HG03280 (cell line): ENCODE measurements around the gene PSENEN.
"Not testable (repeated sequence)": the region's sequence is repeated elsewhere in the genome, so short reads cannot be mapped to it uniquely, and the experiment has no call there.

ENCODE experiments used
- ATAC-seq: cut with Tn5 transposase; IDR thresholded peaks from one replicate; pipeline ENCODE4 v1.9.1; 2021; ENCODE audit warnings: mild to moderate bottlenecking, moderate library complexity; ENCODE audit not compliant: unreplicated experiment

Gene PSENEN

GRCh38 chr19:35718345-35719041, 27.0 kb upstream of the PSENEN start:
- ATAC-seq = no peak

GRCh38 chr19:35719402-35720162, 25.9 kb upstream of the PSENEN start:
- ATAC-seq = no peak

GRCh38 chr19:35720163-35720524, 25.3 kb upstream of the PSENEN start:
- no peak for ATAC-seq

DNA sequence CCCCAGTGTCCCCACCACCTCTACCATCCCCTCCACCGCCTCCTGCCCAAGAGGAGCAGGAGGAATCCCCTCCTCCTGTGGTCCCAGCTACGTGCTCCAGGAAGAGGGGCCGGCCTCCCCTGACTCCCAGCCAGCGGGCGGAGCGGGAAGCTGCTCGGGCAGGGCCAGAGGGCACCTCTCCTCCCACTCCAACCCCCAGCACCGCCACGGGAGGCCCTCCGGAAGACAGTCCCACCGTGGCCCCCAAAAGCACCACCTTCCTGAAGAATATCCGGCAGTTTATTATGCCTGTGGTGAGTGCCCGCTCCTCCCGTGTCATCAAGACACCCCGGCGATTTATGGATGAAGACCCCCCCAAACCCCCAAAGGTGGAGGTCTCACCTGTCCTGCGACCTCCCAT, 24.8 kb upstream of the PSENEN start:
- no peak for ATAC-seq

- ATAC-seq = no peak
Observed at GRCh38 chr19:35721374-35721773, 24.1 kb upstream of the PSENEN start.

DNA sequence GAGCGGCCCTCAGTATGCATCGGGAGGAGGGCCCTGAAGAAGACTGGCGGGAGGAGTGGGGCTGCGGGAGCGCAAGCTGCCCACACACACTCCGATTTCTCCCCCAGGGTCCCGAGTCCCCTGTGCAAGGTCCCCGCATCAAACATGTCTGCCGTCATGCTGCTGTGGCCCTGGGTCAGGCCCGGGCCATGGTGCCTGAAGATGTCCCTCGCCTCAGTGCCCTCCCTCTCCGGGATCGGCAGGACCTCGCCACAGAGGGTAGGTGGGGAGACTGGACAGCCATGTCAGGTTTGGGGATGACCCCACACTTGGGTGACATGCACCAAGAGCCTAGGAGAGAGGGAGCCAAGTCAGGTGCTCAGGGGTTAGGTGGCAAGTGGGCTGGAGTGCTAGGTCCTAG, 23.0 kb upstream of the PSENEN start:
- ATAC-seq = no peak

GRCh38 chr19:35722897-35723296, 22.6 kb upstream of the PSENEN start:
- ATAC-seq = no peak

GRCh38 chr19:35723671-35724070, 21.8 kb upstream of the PSENEN start:
- ATAC-seq = no peak

- ATAC-seq = not testable (repeated sequence)
Observed at GRCh38 chr19:35724132-35724531, 21.3 kb upstream of the PSENEN start.

- ATAC-seq = no peak
Observed at GRCh38 chr19:35724560-35724959, 20.9 kb upstream of the PSENEN start.

DNA sequence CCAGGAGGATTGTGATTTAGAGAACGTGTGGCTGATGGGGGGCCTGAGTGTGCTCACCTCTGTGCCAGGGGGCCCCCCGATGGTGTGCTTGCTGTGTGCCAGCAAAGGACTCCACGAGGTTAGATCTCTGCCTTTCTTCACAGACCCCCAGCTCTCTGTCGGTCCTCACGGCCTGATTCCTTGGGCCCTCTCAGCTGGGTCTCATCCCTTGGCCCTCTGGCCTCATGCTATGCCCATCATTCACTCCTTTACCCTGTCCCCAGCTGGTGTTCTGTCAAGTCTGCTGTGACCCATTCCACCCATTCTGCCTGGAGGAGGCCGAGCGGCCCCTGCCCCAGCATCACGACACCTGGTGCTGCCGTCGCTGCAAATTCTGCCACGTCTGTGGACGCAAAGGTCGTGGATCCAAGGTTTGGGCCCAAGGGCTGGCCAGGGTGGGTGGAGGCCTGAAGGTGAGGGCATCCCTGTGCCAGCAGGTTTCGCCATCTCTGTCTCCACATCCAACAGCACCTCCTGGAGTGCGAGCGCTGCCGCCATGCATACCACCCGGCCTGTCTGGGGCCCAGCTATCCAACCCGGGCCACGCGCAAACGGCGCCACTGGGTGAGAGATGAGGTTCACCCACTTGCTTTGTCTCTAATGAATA, 20.1 kb upstream of the PSENEN start:
- ATAC-seq = no peak

DNA sequence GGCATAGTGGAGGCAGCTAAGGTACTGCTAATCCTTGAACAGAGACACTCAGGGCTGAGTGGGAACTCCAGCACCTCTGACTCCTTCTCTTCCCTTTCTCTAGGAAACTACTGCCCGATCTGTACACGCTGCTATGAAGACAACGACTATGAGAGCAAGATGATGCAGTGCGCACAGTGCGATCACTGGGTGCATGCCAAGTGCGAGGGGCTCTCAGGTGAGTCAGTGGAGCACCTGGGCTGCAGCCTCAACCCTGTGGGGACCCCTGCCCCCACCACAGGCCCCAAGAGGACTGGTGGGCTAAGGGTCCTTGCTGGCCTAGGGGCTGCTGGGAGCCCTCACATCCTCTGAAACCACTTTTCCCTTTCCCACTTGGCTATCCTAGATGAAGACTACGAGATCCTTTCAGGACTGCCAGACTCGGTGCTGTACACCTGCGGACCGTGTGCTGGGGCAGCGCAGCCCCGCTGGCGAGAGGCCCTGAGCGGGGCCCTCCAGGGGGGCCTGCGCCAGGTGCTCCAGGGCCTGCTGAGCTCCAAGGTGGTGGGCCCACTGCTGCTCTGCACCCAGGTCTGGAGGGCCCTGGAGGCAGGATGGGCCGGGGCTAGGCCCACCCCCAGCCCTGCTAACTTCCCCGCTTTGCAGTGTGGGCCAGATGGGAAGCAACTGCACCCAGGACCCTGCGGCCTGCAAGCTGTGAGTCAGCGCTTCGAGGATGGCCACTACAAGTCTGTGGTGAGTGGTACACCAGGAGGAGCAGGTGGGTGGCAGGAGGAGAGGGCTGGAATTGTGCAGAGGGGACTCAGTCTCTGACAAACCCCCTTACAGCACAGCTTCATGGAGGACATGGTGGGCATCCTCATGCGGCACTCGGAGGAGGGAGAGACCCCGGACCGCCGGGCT, 18.1 kb upstream of the PSENEN start:
- ATAC-seq = no peak

GRCh38 chr19:35727956-35728706, 17.3 kb upstream of the PSENEN start:
- ATAC-seq = no peak

GRCh38 chr19:35729021-35729420, 16.4 kb upstream of the PSENEN start:
- ATAC-seq = no peak

GRCh38 chr19:35729763-35730162, 15.7 kb upstream of the PSENEN start:
- ATAC-seq = no peak

DNA sequence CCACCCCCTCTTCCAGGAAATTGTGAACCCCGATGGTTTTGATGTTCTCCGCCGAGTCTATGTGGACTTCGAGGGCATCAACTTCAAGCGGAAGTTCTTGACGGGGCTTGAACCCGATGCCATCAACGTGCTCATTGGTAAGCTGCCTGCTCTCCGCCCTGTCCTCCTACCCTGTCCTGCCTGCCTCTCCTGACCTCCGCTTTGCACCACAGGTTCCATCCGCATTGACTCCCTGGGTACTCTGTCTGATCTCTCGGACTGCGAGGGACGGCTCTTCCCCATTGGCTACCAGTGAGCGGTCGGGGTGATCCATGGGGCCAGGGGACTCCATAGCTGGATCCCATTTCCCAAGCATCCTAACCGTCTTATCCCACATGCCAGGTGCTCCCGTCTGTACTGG, 15.1 kb upstream of the PSENEN start:
- ATAC-seq = no peak

DNA sequence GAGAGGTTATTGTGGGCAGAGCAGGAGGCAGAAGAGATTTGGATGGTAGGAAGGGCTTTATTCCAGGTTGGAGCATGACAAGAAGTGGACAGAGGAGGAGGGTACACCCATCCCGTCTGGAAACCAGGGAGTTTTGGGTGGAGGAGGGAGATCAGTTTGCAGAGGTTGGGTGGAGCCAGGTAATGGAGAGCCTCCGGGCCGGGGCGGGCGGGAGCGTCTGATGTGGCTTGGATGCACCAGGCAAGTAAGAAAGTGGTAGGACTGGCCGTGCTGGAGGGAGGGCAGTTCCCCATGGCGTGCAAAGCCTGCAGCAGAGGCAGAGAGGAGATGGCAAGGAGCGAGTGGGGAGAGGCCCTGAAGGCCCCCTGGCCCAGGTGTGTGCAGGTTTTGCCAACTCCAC, 14.1 kb upstream of the PSENEN start:
- ATAC-seq = no peak

DNA sequence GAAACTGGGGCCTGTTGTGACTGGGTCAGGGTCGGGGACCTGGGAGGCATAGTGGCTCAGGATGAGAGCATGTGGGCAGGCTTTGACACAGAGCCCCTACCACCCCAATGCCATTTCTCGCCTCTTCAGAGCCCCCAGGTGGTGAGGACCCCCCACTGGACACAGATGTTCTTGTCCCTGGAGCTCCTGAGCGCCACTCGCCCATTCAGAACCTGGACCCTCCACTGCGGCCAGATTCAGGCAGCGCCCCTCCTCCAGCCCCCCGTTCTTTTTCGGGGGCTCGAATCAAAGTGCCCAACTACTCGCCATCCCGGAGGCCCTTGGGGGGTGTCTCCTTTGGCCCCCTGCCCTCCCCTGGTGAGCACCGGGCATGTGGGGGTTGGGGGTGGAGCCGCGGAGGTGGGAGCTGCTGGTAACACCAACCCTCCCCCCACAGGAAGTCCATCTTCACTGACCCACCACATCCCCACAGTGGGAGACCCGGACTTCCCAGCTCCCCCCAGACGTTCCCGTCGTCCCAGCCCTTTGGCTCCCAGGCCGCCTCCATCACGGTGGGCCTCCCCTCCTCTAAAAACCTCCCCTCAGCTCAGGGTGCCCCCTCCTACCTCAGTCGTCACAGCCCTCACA, 13.6 kb upstream of the PSENEN start:
- no peak for ATAC-seq

DNA sequence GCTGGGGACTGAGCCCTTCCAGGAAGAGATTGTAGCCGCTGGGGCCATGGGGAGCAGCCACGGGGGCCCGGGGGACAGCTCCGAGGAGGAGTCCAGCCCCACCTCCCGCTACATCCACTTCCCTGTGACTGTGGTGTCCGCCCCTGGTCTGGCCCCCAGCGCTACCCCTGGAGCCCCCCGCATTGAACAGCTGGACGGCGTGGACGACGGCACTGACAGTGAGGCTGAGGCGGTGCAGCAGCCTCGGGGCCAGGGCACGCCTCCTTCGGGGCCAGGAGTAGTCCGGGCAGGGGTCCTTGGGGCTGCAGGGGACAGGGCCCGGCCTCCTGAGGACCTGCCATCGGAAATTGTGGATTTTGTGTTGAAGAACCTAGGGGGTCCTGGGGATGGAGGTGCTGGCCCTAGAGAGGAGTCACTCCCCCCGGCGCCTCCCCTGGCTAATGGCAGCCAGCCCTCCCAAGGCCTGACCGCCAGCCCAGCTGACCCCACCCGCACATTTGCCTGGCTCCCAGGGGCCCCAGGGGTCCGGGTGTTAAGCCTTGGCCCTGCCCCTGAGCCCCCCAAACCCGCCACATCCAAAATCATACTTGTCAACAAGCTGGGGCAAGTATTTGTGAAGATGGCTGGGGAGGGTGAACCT, 12.8 kb upstream of the PSENEN start:
- no peak for ATAC-seq
